Tibial nerve (tissue), 4 donors: ENCODE data around the gene FAT1.

Experiments used
- CTCF ChIP-seq, 5 experiments: fragments of 200-600 bp in 3 of 5; fragments of 450-650 bp in 2 of 5; sonication (generic) in 3 of 5; IDR thresholded peaks; one replicate each; pipeline ENCODE4 v1.5.1; 2016 to 2019; ENCODE audit warnings: antibody characterized with exemption in 5 of 5, mild to moderate bottlenecking in 3 of 5, moderate library complexity in 2 of 5
- EP300 ChIP-seq, 2 donors: sonication (generic); formaldehyde crosslinking; IDR thresholded peaks; one replicate each; pipeline ENCODE4 v1.6.1; 2017; ENCODE audit warnings: antibody characterized with exemption in 2 of 2, mild to moderate bottlenecking in 1 of 2
- POLR2A ChIP-seq, 2 donors: fragments of 450-650 bp; IDR thresholded peaks; one replicate each; pipeline ENCODE4 v1.6.1; 2017; ENCODE audit warnings: antibody characterized with exemption in 2 of 2, mild to moderate bottlenecking in 2 of 2, moderate library complexity in 2 of 2

GRCh38 chr4:186659935-186660334 is 63.7 kb downstream of the FAT1 start:
- TF ChIP-seq CTCF (IDR thresholded peaks at IDR 0.05) (no peak), POLR2A (IDR thresholded peaks at IDR 0.05) (no peak), EP300 (IDR thresholded peaks at IDR 0.05) (no peak)
